AG04450 (cell line): ENCODE results near the gene SHROOM1. TPM values are rescaled to one million over a fixed set of nuclear protein-coding genes. Genes with fewer than 3 reads are reported as not detected.

Experiments
- CTCF ChIA-PET: fragments of 300-600, 350-600 bp; formaldehyde crosslinking; extraction: SDS; loops from one replicate; lab custom pipeline; 2022; ENCODE audit warnings: antibody characterized with exemption, inconsistent platforms; lab: Charles Lee
- POLR2A ChIA-PET: fragments of 350-600 bp; formaldehyde crosslinking; extraction: SDS; loops from one replicate; lab custom pipeline; 2021; ENCODE audit warnings: antibody characterized with exemption, inconsistent platforms; lab: Yijun Ruan, JAX
- DNase-seq: peaks from one replicate; pipeline ENCODE4 v3.0.0-alpha.2; 2011; ENCODE audit warnings: low read depth, low spot score
- H3K27ac ChIP-seq: one replicate; pipeline ENCODE4 v1.5.1; 2012; ENCODE audit warnings: low read depth, low read length, control low read depth
- H3K27me3 ChIP-seq: one replicate; pipeline ENCODE4 v1.6.0; 2012; ENCODE audit warnings: low read length; ENCODE audit not compliant: control insufficient read depth, insufficient read depth
- H3K4me3 ChIP-seq: 2 replicates; pipeline ENCODE4 v1.5.1; 2011; ENCODE audit warnings: mild to moderate bottlenecking, low read depth, low read length, control low read depth
- H3K9me3 ChIP-seq: 2 replicates; pipeline ENCODE4 v1.5.1; 2012; ENCODE audit warnings: low read length; ENCODE audit not compliant: control insufficient read depth, insufficient read depth
- CTCF ChIP-seq: IDR thresholded peaks from 2 replicates; pipeline ENCODE4 v1.5.1; 2011; ENCODE audit warnings: low read depth, low read length, control low read depth, inconsistent platforms
- polyA plus RNA-seq: library from polyadenylated mRNA; depleted of rRNA; stranded (reverse); fragments of >200 nt; gene quantifications from 2 replicates; pipeline ENCODE4 v1.2.3, GENCODE V29; 2011

SHROOM1 gene
- polyA plus RNA-seq, 1 experiment = 4.5 TPM

- TF ChIP-seq CTCF = no peak
- no peak for DNase-seq
- ChIA-PET POLR2A (no interaction called here), CTCF (interaction anchor here (0.5 to 1.5 kb wide), 3 partner anchors 11 to 39 kb away, joined by 3 to 6 read pairs (median 3); no protein-coding TSS in a partner anchor)
- Histone ChIP-seq H3K4me3 (no peak overlapping the region), H3K27ac (no peak overlapping the region), H3K27me3 (no peaks in the 10 kb centered on the region), H3K9me3 (no peaks in the 10 kb centered on the region)
Observed at GRCh38 chr5:132782101-132782500, 48.3 kb downstream of the SHROOM1 start.

GRCh38 chr5:132781029-132781428 lies 49.4 kb downstream of the SHROOM1 start:
- CTCF ChIA-PET = interaction anchor here (1.5 kb wide), 1 partner anchor 12 kb away, joined by 3 read pairs; no protein-coding TSS in a partner anchor
- H3K9me3 ChIP-seq = no peaks in the 10 kb centered on the region
- H3K27me3 ChIP-seq = no peaks in the 10 kb centered on the region
- H3K4me3 ChIP-seq = no peak overlapping the region
- no peak overlapping the region for H3K27ac ChIP-seq
- no peak for TF ChIP-seq CTCF
- POLR2A ChIA-PET = no interaction called here
- DNase-seq = no peak

- H3K9me3 ChIP-seq = no peaks in the 10 kb centered on the region
- POLR2A ChIA-PET = no interaction called here
- H3K27ac ChIP-seq = no peak overlapping the region
- no peak for TF ChIP-seq CTCF
- no peaks in the 10 kb centered on the region for H3K27me3 ChIP-seq
- no peak overlapping the region for H3K4me3 ChIP-seq
- CTCF ChIA-PET = interaction anchor here (1.5 kb wide), 1 partner anchor 12 kb away, joined by 3 read pairs; no protein-coding TSS in a partner anchor
- no peak for DNase-seq
Observed at GRCh38 chr5:132780577-132780976, 49.9 kb downstream of the SHROOM1 start.

- POLR2A ChIA-PET = no interaction called here
- H3K9me3 ChIP-seq = no peaks in the 10 kb centered on the region
- no peaks in the 10 kb centered on the region for H3K27me3 ChIP-seq
- CTCF ChIA-PET = no interaction called here
- no peak overlapping the region for H3K4me3 ChIP-seq
- DNase-seq = no peak
- no peak for TF ChIP-seq CTCF
- no peak overlapping the region for H3K27ac ChIP-seq
Observed at GRCh38 chr5:132779961-132780360, 50.5 kb downstream of the SHROOM1 start.

GRCh38 chr5:132778856-132779255 lies 51.6 kb downstream of the SHROOM1 start:
- H3K27me3 ChIP-seq = no peaks in the 10 kb centered on the region
- H3K9me3 ChIP-seq = no peaks in the 10 kb centered on the region
- H3K4me3 ChIP-seq = no peak overlapping the region
- DNase-seq = no peak
- TF ChIP-seq CTCF = no peak
- POLR2A ChIA-PET = no interaction called here
- CTCF ChIA-PET = interaction anchor here (1.9 kb wide), 1 partner anchor 41 kb away, joined by 11 read pairs; no protein-coding TSS in a partner anchor
- H3K27ac ChIP-seq = no peak overlapping the region
